Activated T-cell treated with anti-CD3 and anti-CD28 coated beads for 24 hours (primary cell): ENCODE results near the gene LELP1.
"Not testable (repeated sequence)": the region's sequence is repeated elsewhere in the genome, so short reads cannot be mapped to it uniquely, and the experiment has no call there.

Experiments
- DNase-seq: peaks from one replicate; pipeline ENCODE4 v3.0.0-alpha.2; 2020; ENCODE audit warnings: low read depth

The LELP1 gene

GRCh38 chr1:153203130-153203529 lies at the start of gene LELP1:
Gene LELP1 (plus strand): TSS chr1:153203430. CDS start chr1:153204708, 1,278 bp downstream.
- no peak for DNase-seq

DNA sequence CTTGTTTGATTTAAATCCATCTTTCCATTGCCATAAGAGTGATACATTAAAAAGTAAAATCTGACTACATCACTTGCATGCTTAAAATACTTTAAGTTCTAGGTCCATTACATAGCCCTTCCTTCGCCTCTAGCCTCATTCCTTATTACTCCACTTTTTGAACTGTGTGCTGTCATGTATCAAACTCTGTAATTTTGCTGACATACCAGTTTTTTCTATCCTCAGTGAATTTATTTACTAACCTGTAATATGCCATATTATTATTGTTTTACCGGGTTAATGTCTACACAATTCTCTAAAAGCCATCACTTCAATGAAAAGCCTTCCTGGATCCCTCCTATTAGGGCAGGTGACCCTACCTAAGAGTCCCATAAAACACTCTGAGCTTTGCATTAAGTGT lies 47.7 kb upstream of the LELP1 start:
- no peak for DNase-seq

GRCh38 chr1:153168686-153169085 lies 34.5 kb upstream of the LELP1 start:
- no peak for DNase-seq

- DNase-seq: no peak
Observed at GRCh38 chr1:153174624-153175023, 28.6 kb upstream of the LELP1 start.

GRCh38 chr1:153178922-153179321 lies 24.3 kb upstream of the LELP1 start:
- DNase-seq: no peak

GRCh38 chr1:153180556-153180955 lies 22.7 kb upstream of the LELP1 start:
- DNase-seq: no peak

- DNase-seq: not testable (repeated sequence)
Observed at GRCh38 chr1:153188301-153188700, 14.9 kb upstream of the LELP1 start.

- no peak for DNase-seq
Observed at GRCh38 chr1:153190373-153190772, 12.9 kb upstream of the LELP1 start.

GRCh38 chr1:153192697-153193096 lies 10.5 kb upstream of the LELP1 start:
- no peak for DNase-seq

DNA sequence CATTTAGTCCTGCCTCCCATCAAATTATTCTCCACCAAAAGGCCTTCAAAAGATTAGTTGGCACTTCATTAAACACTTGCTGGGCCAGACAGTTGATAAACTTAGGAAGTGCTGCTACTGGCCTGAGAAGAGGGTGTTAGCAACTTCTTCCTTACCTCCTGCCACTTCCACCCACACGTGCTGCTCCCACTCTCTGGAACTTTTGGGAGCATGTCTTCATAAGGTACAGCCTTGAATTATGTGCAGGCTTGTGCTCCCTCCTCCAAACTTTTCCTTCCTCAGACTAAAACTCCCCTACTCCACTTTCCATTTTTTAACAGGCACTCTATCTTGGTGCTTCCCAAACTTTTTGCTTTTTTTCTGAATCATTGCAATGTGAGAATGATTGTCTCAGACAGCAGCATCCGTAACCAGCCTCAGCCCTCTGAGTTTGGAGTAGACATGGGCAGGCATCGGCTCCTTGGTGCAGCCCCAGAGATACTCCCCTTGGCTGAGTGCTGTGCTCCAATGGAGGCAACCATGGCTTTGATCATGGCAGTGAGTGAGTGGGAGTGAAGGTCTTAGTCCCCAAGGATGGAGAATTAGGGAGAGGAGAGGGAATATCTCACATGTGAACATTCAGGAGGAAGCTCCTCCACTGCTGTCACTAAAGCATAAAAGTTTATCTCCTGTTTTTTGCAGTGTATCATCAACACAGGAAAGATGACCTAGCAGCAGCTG lies 8.7 kb upstream of the LELP1 start:
- no peak for DNase-seq

DNA sequence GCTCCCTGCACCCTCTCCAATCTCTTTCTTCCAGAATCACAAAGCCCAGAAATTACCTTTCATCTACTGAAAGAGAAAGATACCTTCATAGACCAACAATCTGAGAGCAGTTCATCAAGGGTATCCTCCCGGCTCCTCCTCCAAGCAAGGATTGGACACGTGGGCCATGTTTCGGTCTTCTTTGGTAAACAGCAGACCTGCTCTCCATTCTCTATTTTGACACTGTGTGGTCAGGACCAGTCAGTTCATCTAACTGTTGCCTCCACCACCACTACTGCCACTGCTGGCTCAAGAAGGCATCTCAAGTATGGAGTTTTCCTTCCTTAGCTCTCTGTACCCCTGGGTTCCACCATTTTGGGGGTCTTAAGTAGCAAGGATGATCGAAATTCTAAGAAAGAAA lies 8.0 kb upstream of the LELP1 start:
- DNase-seq: no peak

DNA sequence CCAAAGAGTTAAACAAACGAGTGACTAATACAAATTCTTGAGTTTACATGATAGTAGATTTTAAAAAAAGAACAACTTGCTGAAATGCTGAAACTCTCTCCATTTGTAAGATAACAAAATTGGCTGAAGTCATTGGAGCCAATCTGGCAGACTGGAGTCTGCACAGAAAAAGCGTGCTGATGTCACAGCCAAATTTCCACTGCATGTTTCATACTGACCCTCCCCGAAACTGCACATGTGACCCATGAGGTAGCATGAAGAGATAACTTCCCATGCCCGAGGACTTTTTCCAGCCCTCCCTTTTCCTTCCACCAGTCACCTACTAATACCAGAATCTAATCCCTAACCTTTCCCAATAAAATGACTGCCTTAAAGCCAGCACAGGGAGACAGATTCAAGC lies 1.2 kb upstream of the LELP1 start:
- DNase-seq: no peak

GRCh38 chr1:153206631-153207030 lies 3.4 kb downstream of the LELP1 start:
- DNase-seq: no peak

DNA sequence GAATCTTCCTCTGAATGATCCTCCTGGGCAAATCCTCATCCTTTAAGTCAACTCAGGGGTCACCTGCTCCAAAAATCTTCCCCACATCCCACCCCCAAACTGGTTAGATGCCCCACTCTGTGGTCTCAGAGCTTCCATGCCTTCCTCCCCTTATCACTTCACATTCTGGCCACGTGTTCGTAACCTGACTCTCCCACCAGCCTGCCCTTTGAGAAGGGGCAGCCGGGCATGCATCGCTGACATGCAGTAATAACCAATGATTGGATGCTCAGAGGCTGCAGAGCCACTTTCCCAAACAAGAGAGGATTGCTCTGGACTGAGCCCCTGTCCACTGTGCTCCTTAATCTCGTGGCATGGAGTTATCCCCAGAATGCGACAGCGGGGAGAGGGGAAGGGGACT lies 7.0 kb downstream of the LELP1 start:
- DNase-seq: no peak

GRCh38 chr1:153212201-153212600 lies 9.0 kb downstream of the LELP1 start:
- DNase-seq: no peak

DNA sequence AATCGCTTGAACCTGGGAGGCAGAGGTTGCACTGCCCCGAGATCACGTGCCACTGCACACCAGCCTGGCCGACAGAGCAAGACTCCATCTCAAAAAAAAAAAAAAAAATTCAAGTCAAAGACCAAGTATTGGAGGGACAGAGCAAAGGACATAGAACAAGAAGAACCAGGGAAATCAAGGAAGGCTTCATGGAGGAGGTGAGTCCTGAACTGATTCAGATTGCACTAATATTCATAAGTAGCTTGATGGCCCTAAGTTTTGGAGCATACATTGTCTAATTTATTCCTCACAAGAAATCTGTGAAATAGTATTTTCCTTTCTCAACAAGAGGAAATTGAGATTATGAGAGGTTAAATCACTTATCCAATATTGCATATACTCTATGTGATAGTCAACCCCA lies 10.3 kb downstream of the LELP1 start:
- no peak for DNase-seq

DNA sequence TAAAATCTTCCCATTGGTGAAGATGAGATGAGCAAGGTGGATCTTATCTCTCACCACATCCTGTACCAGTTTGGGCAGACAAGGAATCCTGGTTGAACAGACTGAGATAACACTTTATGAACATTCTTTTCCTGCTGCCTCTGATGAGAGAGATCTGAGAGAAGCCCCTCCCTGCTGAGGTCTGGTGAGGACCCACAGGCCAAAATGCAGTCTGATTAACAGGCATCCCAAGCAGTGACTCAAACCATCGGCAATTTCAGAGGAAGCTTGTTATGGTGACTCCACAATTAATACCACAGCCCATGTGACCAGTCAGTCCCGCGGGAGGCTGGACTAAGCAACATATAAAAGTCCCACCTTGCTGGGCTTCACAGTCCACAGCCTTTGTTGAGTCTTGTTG lies 14.0 kb downstream of the LELP1 start, which contains the start of gene PRR9:
PRR9 (plus strand) TSS at position 373 of the 400 bp plus-strand sequence. CDS start 561 bp downstream, outside the sequence.
- DNase-seq: no peak

GRCh38 chr1:153217744-153218416 lies 14.7 kb downstream of the LELP1 start:
- no peak for DNase-seq

GRCh38 chr1:153220606-153221303 lies 17.5 kb downstream of the LELP1 start:
- DNase-seq: no peak

DNA sequence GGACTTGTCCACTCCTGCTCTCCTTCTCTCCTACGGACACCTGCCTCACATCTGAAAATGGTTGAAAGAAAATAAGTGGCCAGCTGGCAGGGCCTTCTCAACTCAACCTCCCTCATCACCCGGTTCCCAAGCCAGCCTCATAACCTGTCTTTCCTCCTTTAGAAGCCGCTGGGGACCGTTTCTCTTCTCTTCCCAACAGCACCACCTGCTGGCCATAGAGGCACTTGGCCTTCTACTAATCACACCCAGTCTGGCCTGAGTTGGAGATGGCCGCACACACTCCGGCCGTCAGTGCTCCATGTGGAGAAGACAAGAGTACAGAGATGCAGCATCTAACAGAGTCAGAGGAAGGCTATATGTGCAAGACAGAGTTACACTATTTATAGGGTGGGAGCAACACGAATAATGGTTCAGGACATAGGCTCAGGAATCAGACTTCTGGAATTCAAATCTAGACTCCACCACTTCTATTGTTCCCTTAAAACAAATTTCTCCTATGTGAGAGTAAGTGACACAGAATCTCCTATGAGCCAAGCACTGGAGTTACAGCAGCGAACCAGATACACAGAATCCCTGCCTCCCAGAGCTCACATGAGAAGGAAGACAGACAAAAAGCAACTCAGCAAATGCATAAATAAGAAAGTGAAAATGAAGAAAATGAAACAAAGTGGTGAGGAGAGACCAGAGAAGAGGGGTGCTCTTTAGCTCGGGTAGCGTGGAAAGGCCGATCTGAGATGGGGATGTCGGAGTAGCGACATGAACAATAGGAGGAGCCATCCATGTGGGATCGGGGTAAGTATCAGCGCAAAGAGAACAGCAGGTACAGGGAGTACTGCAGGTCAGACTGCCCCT lies 20.0 kb downstream of the LELP1 start:
- DNase-seq: peak; percentile 40

DNA sequence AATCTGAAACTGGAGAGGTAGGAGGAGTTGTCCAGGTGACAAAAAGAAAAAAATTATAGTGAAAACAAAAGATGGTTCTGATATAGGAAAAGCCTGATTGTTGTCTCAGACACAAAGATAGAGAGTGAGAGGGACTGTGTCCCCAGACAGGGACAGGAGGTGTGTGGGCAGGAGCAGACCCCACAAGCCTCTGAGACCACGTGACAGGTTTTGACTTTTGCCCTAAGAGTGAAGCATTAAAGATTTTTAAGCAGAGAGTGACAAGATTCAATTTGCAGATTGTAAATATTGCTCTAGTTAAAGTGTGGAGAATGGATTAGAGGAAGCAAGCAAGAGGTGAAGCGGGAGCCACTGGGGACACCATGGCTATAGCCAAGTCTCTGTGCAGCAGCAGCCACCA lies 24.6 kb downstream of the LELP1 start:
- DNase-seq: no peak

GRCh38 chr1:153228491-153228890 lies 25.3 kb downstream of the LELP1 start:
- no peak for DNase-seq
